ENCODE data around the gene DESI2.

- no peak for TF ChIP-seq CTCF (IDR thresholded peaks at IDR 0.05)
- no peak for TF ChIP-seq REST (IDR thresholded peaks at IDR 0.05; ENCODE audit: insufficient read depth in 1 of 2, low read depth in 2 of 2, low read length in 1 of 2)
Observed at GRCh38 chr1:244665771-244666217, 12.9 kb downstream of the DESI2 start.

Data from Panc1 (cell line).